HG02852 (cell line): ENCODE results near the gene LRRK1.

Experiments used
- ATAC-seq: cut with Tn5 transposase; IDR thresholded peaks from one replicate; pipeline ENCODE4 v1.9.1; 2021; ENCODE audit warnings: mild to moderate bottlenecking, moderate library complexity; ENCODE audit not compliant: unreplicated experiment

Gene LRRK1

GRCh38 chr15:100891307-100892012, 27.7 kb upstream of the LRRK1 start:
- no peak for ATAC-seq

GRCh38 chr15:100892013-100892355, 27.2 kb upstream of the LRRK1 start:
- no peak for ATAC-seq

DNA sequence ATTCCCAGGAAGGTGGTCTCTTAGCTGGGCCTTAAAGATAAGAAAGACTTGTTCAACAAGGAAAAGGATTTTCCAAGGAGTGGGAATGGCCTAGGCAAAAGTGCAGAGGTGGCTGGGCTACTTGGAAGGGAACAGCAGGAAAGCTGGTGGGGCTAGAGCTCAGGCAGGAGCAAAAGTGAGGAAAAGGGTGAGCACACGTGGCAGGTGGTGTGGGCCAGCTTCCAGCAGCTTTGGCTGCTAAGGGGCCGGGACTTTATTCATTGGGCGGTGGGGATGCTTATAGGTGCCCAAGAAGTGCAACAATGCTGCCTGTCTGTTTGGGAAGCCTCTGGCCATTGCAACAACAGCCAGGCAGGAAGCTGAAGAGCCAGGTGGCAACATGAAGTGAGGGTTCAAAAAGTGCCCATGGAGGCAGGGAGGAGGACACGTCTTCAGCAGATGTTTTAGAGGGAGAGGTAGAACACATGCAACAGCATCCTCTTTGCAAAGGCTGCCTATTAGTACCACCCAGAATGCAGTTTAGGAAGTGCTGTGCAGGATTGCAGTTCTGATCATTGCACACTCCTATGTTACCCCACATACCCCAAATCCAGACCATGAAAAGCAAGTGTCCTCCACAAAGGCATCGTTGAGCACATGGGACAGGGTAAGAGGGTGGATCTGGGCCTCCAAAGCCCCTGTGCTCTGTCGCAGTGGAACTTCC, 25.7 kb upstream of the LRRK1 start:
- ATAC-seq = no peak

DNA sequence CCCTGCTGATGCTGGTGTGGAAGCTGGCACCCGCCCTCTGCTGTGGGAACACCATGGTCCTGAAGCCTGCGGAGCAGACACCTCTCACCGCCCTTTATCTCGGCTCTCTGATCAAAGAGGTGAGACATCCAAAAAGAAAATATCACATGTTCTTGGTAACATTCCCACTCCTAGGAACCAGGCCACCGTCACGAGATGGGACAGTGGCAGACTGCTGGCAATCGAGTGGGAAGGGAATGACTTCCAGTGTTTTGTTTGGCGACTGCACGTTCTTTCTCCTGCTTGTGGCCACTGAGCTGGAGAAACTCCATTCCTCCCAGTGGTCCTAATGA, 25.2 kb upstream of the LRRK1 start:
- ATAC-seq = no peak

GRCh38 chr15:100895721-100896120, 23.4 kb upstream of the LRRK1 start:
- ATAC-seq = no peak

DNA sequence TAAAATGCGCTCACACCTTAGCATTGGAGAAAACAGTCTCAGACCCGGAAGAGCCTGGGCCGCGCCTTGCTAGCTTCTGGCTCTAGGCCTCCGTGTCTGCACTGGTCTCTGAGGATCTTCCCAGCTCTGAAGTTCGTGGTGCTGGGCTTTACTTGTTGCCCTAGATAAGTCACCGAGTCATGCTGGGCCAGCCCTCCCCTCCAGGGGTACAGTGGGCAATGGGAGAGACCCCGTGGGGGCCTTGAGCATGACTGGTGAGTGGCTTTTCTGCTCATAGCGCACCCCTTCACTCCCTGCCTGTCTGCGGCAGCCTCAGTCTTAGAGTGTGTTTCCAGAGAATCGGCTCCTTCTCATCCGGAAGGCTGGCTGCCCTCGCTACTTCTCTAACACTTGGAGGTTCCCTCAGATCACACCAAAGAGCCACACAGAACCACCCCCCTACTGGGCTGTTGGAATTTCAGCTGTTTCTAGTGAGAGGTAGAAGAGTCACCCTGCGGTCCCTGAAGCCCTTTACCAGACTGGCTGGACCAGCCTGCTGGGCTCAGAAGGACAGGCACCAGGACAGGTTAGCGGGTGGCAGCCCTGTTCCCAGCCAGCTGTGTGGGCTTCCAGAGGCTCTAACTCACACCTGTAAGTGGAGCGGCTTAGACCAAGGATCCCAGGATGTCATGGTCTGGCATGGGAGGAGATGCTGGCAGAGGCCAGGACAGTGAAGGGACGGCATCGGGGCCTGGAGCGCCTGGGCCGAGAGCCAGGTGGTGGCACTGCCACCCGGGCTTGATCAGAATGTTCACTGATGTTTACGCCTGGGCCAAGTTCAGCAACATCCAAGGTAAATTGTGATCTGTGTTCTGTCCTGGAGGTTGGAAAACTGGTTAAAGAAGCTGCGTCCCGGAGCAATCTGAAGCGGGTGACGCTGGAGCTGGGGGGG, 21.7 kb upstream of the LRRK1 start:
- ATAC-seq = no peak

DNA sequence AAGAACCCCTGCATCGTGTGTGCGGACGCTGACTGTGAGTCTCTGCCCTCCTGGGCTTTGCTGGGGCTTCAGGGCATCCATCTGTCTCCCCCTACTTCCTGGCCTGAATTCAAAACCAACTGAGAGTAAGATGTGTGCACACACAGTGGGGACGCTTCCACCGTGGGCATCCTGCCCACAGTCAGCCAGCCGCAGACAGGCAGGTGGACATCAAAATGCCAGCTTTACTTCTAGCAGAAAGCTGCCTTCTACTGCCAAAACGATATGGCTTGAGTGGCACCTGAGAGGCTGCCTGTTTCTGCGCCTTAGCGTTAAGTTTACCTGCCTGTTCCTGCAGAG, 21.0 kb upstream of the LRRK1 start:
- no peak for ATAC-seq

DNA sequence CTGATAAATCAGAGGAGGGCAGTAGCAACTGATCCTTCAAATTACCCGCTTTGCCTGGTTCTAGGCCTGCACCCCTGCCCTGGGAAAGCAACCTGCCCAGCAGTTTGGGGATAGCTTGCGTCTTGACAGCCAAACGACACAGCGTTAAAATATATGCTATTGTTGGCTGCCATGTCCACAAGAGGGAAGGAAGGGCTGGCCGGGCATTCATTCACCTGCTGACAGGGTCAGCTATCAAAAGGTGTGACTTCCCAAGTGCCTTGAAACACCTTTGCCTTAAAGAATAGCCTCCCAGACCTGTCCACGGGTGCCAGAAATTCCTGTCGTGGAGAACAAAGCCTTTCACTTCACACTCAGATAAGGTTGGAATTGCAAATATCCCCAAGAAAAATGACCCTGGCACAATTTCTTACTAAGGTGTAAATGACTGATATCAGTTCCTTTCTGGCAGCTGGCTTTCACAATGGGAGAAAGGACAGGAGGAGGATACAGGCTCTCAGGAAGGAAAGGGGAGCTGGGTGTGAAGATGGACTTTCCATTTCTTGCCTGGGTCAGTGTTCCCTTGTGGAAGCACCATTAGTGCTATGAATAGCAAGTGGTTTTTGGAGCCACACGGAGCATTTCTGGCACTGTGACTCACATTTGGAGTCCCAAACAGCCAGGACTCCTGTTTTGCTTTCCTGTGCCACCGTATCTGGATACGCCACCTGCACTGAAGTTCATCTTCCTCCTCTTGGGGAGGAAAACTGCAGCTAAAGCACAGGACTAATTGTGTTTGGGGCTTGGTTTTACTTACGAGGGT, 20.3 kb upstream of the LRRK1 start:
- ATAC-seq = no peak

DNA sequence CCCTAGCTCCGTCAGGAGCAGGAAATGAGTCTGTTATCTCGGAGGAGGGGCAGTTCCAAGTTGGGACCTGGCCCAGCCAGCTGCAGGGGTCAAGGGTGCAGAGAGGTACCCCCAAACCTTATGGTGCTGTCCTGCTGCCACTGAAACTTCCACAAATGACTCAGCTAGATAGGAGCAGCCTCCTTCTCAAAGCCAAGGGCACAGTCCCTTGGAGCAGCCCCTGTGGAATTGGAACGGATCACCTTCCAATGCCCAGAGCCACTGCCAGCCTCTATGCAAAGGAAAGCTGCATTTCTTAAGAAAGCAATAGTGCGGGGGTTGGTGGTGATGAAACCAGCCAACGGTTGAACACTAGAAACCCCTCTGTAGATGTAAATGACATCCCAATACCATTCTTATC, 19.6 kb upstream of the LRRK1 start:
- no peak for ATAC-seq

DNA sequence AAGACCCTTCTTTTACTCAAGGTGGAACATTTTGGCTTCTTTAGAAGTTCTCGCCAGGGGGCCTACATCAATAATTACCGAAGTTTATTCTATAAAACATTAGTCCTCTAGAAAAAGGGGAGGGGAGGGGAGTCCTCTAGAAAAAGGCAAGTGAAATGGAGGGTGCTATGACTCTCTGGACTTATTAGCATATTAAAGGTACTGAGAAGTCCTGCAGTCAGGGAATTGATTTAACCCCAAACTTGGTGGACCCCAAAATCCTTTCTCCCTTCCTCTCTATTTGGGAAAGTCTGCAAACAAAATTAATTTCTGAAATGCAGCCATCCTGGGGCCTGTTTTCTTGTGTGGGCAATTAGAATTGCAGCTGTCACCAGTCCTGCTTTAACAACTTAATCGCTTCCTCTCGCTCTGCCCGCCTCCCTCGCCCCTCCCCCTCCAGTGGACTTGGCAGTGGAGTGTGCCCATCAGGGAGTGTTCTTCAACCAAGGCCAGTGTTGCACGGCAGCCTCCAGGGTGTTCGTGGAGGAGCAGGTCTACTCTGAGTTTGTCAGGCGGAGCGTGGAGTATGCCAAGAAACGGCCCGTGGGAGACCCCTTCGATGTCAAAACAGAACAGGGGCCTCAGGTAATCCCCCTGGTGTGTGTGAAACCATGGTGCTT, 18.9 kb upstream of the LRRK1 start:
- ATAC-seq = no peak

DNA sequence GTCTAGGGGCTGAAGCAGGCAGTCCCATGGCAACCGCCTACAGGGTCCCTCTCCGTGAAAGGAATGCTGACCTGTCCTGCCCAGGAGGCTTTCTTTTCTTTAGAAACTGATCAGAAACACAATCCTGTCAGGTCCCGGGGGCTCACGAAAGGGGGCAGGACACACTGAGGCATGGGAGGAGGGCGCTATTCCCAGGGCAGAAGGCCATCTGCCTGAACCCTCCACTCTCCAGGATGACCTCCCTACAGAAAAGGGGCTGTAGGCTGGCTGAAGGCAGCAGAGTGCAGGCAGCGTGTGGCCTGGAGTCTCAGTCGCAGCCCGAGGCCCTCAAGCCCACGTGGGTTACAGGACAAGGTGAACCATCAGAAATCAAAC, 18.4 kb upstream of the LRRK1 start:
- no peak for ATAC-seq

- ATAC-seq = no peak
Measured at GRCh38 chr15:100901296-100901695, 17.9 kb upstream of the LRRK1 start.

DNA sequence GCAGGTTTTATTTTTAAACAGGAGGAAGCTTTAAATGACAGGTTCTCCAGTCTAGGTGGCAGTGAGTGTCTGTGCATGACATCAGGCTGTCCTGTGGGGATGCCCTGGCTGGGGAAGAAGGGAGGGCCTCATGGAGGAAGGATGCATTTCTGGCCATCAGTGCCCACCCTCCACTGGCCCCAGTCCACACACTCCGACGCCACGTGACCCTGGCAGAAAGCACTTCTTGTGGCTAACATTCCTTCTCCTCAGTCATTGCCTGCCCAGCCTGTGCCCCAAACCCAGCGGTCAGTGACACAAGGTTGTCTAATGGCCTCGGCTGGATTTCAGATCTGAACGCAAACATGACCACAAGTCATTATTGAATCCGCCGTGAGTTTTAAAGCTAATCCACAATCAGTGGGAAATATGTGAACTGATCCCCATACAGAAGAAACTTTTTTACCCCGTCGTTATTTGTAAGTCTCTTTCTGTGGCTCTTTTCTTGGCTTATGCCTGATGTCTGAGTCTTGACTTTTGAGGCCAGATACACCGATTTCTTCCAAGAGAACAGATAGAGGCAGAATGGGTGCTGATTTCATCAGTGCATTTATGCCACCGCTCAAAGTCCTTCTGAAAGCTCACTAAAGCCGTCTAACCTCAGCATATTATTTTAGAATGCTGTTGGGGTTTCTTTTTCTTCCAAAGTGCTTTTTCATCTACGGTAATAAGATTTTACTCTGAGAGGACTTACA, 17.3 kb upstream of the LRRK1 start:
- no peak for ATAC-seq

DNA sequence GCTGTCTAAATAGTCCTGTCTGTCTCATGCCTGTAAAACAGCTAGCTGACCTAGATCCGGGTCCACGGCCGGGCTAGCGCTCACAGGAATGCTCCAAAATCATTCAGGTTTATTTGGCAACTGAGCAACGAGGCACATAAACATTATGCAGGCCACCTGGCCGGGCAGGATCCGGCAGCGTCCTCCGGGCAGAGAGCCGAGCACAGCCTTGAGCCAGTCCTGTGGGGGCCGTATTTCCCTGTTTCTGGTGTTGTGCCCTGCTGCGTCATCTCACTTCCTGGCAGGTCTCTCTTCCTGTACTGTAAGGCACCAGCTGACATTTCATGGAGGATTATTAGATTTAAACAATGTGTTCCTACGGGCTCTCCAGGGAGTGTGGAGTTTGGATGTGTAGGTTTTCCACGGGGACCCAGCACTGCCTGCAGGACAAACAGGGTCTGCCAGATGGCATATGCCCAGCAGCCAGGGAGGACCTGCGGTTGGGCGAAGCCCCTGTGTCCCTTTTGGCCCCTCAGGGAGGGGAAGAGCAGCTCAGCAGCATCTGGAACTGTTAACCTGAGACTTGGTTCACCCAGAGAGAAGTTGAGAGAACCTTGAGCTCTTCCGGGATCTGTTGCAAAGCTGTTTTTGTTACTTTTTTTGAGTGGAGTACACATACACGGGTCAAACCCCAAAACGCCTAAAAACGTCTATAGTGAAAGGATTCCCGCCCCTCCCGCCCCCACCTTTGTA, 16.6 kb upstream of the LRRK1 start:
- no peak for ATAC-seq

DNA sequence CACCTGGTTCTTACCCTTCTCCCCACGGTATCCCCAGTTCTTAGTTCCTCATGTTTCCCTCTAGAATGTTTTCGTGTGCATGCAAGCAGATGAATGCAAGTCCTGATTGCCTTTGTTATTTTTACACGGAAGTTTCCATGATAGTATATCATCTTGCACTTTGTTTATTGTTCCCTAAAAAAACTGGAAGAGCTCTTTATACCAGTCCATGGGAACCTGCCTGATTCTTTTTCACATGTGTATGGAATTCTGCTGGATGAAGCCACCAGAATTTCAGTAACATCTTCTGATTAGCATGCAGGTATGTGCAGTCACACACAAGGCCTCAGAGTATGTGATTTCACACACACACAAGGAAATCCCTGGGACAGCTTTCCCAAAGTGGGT, 16.0 kb upstream of the LRRK1 start:
- no peak for ATAC-seq

DNA sequence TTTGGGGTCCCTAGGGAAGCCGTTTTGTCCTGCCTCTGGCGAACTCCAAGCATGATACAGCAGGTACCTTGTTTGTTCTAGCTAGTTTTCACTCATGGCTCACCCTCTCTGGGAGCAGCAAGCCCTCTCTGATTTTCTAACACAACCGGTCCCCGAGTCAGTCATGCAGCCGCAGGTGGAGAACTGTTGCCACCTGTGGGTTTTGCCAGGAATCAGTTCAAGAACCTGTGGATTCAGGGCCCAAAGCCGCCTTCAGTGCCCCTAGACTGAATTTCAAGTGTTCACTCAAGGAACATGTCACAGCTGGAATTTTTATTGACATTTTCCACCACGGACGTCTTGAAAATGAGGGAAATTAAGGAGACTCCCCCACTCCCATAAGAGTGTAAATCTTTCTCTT, 13.3 kb upstream of the LRRK1 start:
- no peak for ATAC-seq

DNA sequence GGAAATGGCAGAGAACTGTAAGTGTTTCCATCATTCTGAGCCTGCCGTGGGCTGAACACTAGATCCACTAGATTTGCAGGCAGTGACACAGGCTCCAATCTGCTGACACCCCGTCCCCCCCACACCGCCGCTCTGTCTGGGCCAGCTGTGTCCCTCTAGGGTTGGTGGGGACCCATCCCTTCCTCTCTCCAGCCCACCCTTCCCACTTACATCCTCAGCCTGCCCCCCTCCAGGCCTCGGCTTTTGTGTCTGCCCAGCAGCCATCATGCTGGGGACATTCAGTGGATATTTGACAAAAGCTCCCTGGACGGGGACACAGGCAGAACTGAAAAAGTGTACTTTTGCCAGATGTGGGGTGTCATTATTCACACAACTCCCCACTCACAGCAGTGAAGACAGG, 10.7 kb upstream of the LRRK1 start:
- no peak for ATAC-seq

DNA sequence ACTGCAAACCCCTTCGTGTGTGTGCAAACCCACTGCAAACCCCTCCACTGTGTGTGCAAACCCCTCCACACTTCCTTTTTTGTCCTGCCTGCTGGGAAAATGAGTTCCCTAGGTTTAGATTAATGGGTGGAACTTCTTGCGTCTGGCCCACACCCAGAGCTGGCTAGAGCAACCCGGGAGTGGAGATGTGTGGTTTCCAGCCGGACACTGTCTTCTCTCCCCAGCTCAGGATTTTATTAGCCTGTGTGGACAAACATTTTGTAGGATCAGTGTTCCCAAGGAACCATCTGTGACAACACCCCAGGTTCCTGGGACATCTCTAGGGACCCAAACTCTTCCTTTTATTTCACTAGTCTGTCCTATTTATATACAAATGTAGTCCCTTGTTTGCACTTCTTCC, 9.6 kb upstream of the LRRK1 start:
- no peak for ATAC-seq
